HepG2 (cell line): Measurements from ENCODE around the gene POLR1E. TPM values are rescaled to one million over a fixed set of nuclear protein-coding genes. Genes with fewer than 3 reads are reported as not detected.

Experiments used
- ATAC-seq: fragments of 200-7000 bp; cut with Tn5 transposase; 3 replicates; pipeline ENCODE4 v1.9.1; 2020; ENCODE audit warnings: mild to moderate bottlenecking, moderate library complexity
- BruUV-seq: library from RNA; stranded (reverse); fragments of 400-500 nt; replicated peaks from 2 replicates; lab custom pipeline; 2021; lab: Mats Ljungman, UMichigan
- CTCF ChIA-PET: fragments of 300-600 bp; formaldehyde crosslinking; extraction: SDS; loops from one replicate; lab custom pipeline; 2021; ENCODE audit warnings: low total read pairs, inconsistent platforms, low intra/inter-chr PET ratio; lab: Yijun Ruan, JAX
- POLR2A ChIA-PET: fragments of 350-600 bp; sonication (Branson Sonifier 250); formaldehyde crosslinking; loops from one replicate; lab custom pipeline; 2020; ENCODE audit warnings: antibody characterized with exemption, inconsistent platforms; lab: Yijun Ruan, JAX
- DNase-seq: peaks from one replicate; pipeline ENCODE4 v3.0.0-alpha.2; 2015; ENCODE audit warnings: low spot score
- FAIRE-seq: peaks from 3 replicates; lab custom pipeline; 2011; peaks lifted over from hg19 to GRCh38; lab: Jason Lieb, UNC
- H2AFZ ChIP-seq: one replicate; pipeline ENCODE4 v1.6.1; 2011; ENCODE audit warnings: low read length, inconsistent platforms
- H3K27ac ChIP-seq: fragments of 300-600 bp; 3 replicates; pipeline ENCODE4 v1.8.0; 2011; ENCODE audit warnings: mixed run types, mild to moderate bottlenecking, mixed read lengths, low read length, inconsistent platforms; ENCODE audit not compliant: insufficient read depth; ENCODE audit errors: extremely low read length
- H3K27me3 ChIP-seq, 2 experiments: fragments of 200-600 bp in 1 of 2; 2 replicates in 1 of 2; 3 replicates in 1 of 2; pipeline versions ENCODE4 v1.6.0 to v1.8.0; 2011; ENCODE audit warnings: low read length in 2 of 2, mild to moderate bottlenecking in 2 of 2, moderate library complexity in 2 of 2, inconsistent platforms in 1 of 2; ENCODE audit not compliant: insufficient read depth in 2 of 2, control insufficient read depth in 1 of 2
- H3K36me3 ChIP-seq, 2 experiments: fragments of 200-600 bp in 1 of 2; replicated peaks in 1 of 2; 2 replicates in 1 of 2; 3 replicates in 1 of 2; pipeline versions ENCODE4 v1.5.1 to v1.8.0; 2011; ENCODE audit warnings: low read length in 2 of 2, inconsistent platforms in 1 of 2; ENCODE audit not compliant: insufficient read depth in 2 of 2, control insufficient read depth in 1 of 2
- H3K4me1 ChIP-seq: 2 replicates; pipeline ENCODE4 v1.5.1; 2012; ENCODE audit warnings: low read length, inconsistent platforms; ENCODE audit not compliant: insufficient read depth
- H3K4me2 ChIP-seq: 2 replicates; pipeline ENCODE4 v1.6.0; 2011; ENCODE audit warnings: low read depth, low read length, inconsistent platforms
- H3K4me3 ChIP-seq, 3 experiments: fragments of 200-600 bp in 1 of 3; sonication (generic), shearing (Covaris generic) in 1 of 3; replicated peaks in 1 of 3; 2 replicates each; pipeline ENCODE4 v1.5.1; 2011 to 2016; ENCODE audit warnings: low read length in 3 of 3, inconsistent platforms in 2 of 3, low read depth in 2 of 3, mild to moderate bottlenecking in 2 of 3, control low read depth in 1 of 3, mixed read lengths in 1 of 3; ENCODE audit not compliant: insufficient read depth in 1 of 3
- H3K79me2 ChIP-seq: one replicate; pipeline ENCODE4 v1.6.1; 2011; ENCODE audit warnings: low read length, inconsistent platforms; ENCODE audit not compliant: insufficient read depth
- H3K9ac ChIP-seq: 2 replicates; pipeline ENCODE4 v1.6.0; 2011; ENCODE audit warnings: mild to moderate bottlenecking, low read depth, low read length, inconsistent platforms; ENCODE audit not compliant: insufficient read depth
- H3K9me3 ChIP-seq: 2 replicates; pipeline ENCODE4 v1.5.1; 2012; ENCODE audit warnings: mild to moderate bottlenecking, low read length
- H4K20me1 ChIP-seq: 2 replicates; pipeline ENCODE4 v1.6.0; 2011; ENCODE audit warnings: inconsistent platforms, mild to moderate bottlenecking, low read length, moderate library complexity; ENCODE audit not compliant: insufficient read depth
- JARID2 ChIP-seq: sonication (generic); formaldehyde crosslinking; IDR thresholded peaks from 2 replicates; pipeline ENCODE4 v1.8.1; 2023; ENCODE audit warnings: missing genetic modification reagents, inconsistent platforms; ENCODE audit not compliant: insufficient replicate concordance
- KLF11 ChIP-seq: IDR thresholded peaks from 2 replicates; pipeline ENCODE4 v1.6.1; 2016; ENCODE audit warnings: missing compliant biosample characterization
- MED13 ChIP-seq: sonication (generic); formaldehyde crosslinking; IDR thresholded peaks from 2 replicates; pipeline ENCODE4 v1.5.0; 2020; ENCODE audit warnings: missing genetic modification reagents
- NFYB ChIP-seq: sonication (generic); formaldehyde crosslinking; IDR thresholded peaks from 2 replicates; pipeline ENCODE4 v1.4.0; 2020; ENCODE audit warnings: missing genetic modification reagents
- NFYC ChIP-seq: IDR thresholded peaks from 2 replicates; pipeline ENCODE4 v1.6.1; 2016; ENCODE audit warnings: missing genetic modification reagents, missing compliant biosample characterization
- SNAI1 ChIP-seq: sonication (generic); formaldehyde crosslinking; IDR thresholded peaks from 2 replicates; pipeline ENCODE4 v1.5.0; 2020; ENCODE audit warnings: mild to moderate bottlenecking, missing genetic modification reagents, borderline replicate concordance
- TEAD3 ChIP-seq: optimal IDR thresholded peaks from 2 replicates; pipeline ENCODE3; 2016; ENCODE audit warnings: borderline replicate concordance
- ZFP36L2 ChIP-seq: sonication (generic); formaldehyde crosslinking; IDR thresholded peaks from 2 replicates; pipeline ENCODE4 v1.4.0; 2020; ENCODE audit warnings: missing genetic modification reagents
- ZFP82 ChIP-seq: sonication (generic); formaldehyde crosslinking; IDR thresholded peaks from 2 replicates; pipeline ENCODE4 v1.5.1; 2020; ENCODE audit warnings: mild to moderate bottlenecking, missing genetic modification reagents, borderline replicate concordance
- ZNF674 ChIP-seq: sonication (generic); formaldehyde crosslinking; IDR thresholded peaks from 2 replicates; pipeline ENCODE4 v1.5.0; 2020; ENCODE audit warnings: low read depth, mild to moderate bottlenecking, missing genetic modification reagents
- ZNF83 ChIP-seq: sonication (generic); formaldehyde crosslinking; IDR thresholded peaks from 2 replicates; pipeline ENCODE4 v1.4.0; 2020; ENCODE audit warnings: missing genetic modification reagents, mild to moderate bottlenecking, borderline replicate concordance
- WGBS: methylation state at CpG from one replicate; pipeline ENCODE4 v1.1.6; 2017; ENCODE audit warnings: low lambda C conversion rate; 5-methylcytosine and 5-hydroxymethylcytosine counted together
- in situ Hi-C: cut with HindIII; loops from 2 replicates; pipeline ENCODE4 v1.10.0; 2017; ENCODE audit warnings: low pct_unique_long_range_greater_than_20kb; ENCODE audit not compliant: extremely low pct_ligation_motif_present
- intact Hi-C: fragments of 100-400 bp; cut with micrococcal nuclease; formaldehyde crosslinking; loops from one replicate; pipeline ENCODE4 v1.10.0; 2022; ENCODE audit not compliant: unreplicated experiment
- polyA plus RNA-seq, 8 experiments: library from polyadenylated mRNA; depleted of rRNA in 3 of 8; stranded (reverse) in 7 of 8; unstranded in 1 of 8; fragments of >200 nt; fragmentation: Illumina TruSeq in 4 of 8; extraction: Trizol in 4 of 8; gene quantifications; 2 replicates each; pipeline versions ENCODE4 v1.2.1 to v1.2.3, GENCODE V29; 2011 to 2016; ENCODE audit warnings: low read depth in 4 of 8, missing spikeins in 1 of 8, mixed read lengths in 1 of 8; ENCODE audit not compliant: insufficient read depth in 1 of 8
- total RNA-seq, 5 experiments: library from RNA; depleted of rRNA; stranded (reverse); fragments of >200 nt; fragmentation: Illumina TruSeq; extraction: Trizol; gene quantifications; 2 replicates each; pipeline ENCODE4 v1.2.3, GENCODE V29; 2016; ENCODE audit warnings: low read depth in 1 of 5

POLR1E gene
- total and polyA plus RNA-seq, 2 of the 13 experiments (the other 11 are each of a cell fraction or from before 2014, with no cell fraction given), result 23.0 to 37.8 TPM

GRCh38 chr9:37468620-37469019, 17.1 kb upstream of the POLR1E start:
- intact Hi-C loops (no loop called here), in situ Hi-C loops (no loop called here)
- DNase-seq, result no peak
- H3K27ac ChIP-seq, result no peak overlapping the region
- no peak for FAIRE-seq
- H3K9me3 ChIP-seq, result no peaks in the 10 kb centered on the region
- no peak for ATAC-seq
- H3K4me1 ChIP-seq, result peaks cover 28% of the 10 kb centered on the region
- H3K36me3 ChIP-seq, result no peaks in the 10 kb centered on the region
- BruUV-seq, result no TSS peak
- H3K79me2 ChIP-seq, result peaks cover 12% of the 10 kb centered on the region
- no peak overlapping the region for H3K4me3 ChIP-seq
- H3K27me3 ChIP-seq, result no peaks in the 10 kb centered on the region; a peak in 1 of 5 replicates
- ChIA-PET CTCF (no interaction called here), POLR2A (no interaction called here)
- WGBS, result 92% methylated on average over 6 of the region's 6 CpGs
- TF ChIP-seq NFYC (CRISPR knock-in tag), result 0 out of 2 replicates have a peak, but pooled peaks have one; percentile 38
- no peak for TF ChIP-seq TEAD3 (CRISPR knock-in tag)
- TF ChIP-seq ZFP36L2, result no peak
- no peak for TF ChIP-seq JARID2 (CRISPR knock-in tag)
- no peak for TF ChIP-seq SNAI1 (CRISPR knock-in tag)
- TF ChIP-seq ZNF83 (CRISPR knock-in tag), result no peak
- TF ChIP-seq NFYB, result peak; percentile 34; the same call in 1 of the 2 replicates
- TF ChIP-seq KLF11, result no peak
- TF ChIP-seq MED13 (CRISPR knock-in tag), result no peak
- TF ChIP-seq ZFP82, result no peak
- TF ChIP-seq ZNF674, result no peak
- no peak overlapping the region for H3K4me2 ChIP-seq
- H4K20me1 ChIP-seq, result peaks cover 5% of the 10 kb centered on the region
- no peak overlapping the region for H2AFZ ChIP-seq
- H3K9ac ChIP-seq, result no peak overlapping the region
